GM23338 (cell line): ENCODE results near the gene HRC. TPM values are rescaled to one million over a fixed set of nuclear protein-coding genes. Genes with fewer than 3 reads are reported as not detected.

ENCODE experiments used
- ATAC-seq: fragments of 200-7000 bp; cut with Tn5 transposase; 3 replicates; pipeline ENCODE4 v1.9.1; 2020
- DNase-seq: peaks from one replicate; pipeline ENCODE4 v3.0.0-alpha.2; 2015; ENCODE audit warnings: low spot score
- H2AFZ ChIP-seq: fragments of 200-600 bp; sonication (generic); 2 replicates; pipeline ENCODE4 v1.8.0; 2016; ENCODE audit warnings: antibody characterized with exemption, mild to moderate bottlenecking, moderate library complexity
- H3F3A ChIP-seq: fragments of 200-600 bp; sonication (generic); replicated peaks from 2 replicates; pipeline ENCODE4 v1.8.0; 2017; ENCODE audit warnings: antibody characterized with exemption, mixed run types, low read depth
- H3K27ac ChIP-seq: fragments of 200-600 bp; sonication (generic); 2 replicates; pipeline ENCODE4 v1.6.1; 2016; ENCODE audit warnings: low read depth
- H3K27me3 ChIP-seq: fragments of 200-600 bp; sonication (generic); 2 replicates; pipeline ENCODE4 v1.8.0; 2016; ENCODE audit warnings: mild to moderate bottlenecking, mixed run types, moderate library complexity; ENCODE audit not compliant: insufficient read depth
- H3K36me3 ChIP-seq: fragments of 200-600 bp; sonication (generic); 2 replicates; pipeline ENCODE4 v1.8.0; 2016; ENCODE audit warnings: mild to moderate bottlenecking; ENCODE audit not compliant: insufficient read depth
- H3K4me1 ChIP-seq: fragments of 200-600 bp; sonication (generic); 2 replicates; pipeline ENCODE4 v1.8.0; 2016; ENCODE audit warnings: mild to moderate bottlenecking, moderate library complexity; ENCODE audit not compliant: insufficient read depth
- H3K4me2 ChIP-seq: fragments of 200-600 bp; sonication (generic); 2 replicates; pipeline ENCODE4 v1.7.1; 2017; ENCODE audit warnings: mixed run types
- H3K4me3 ChIP-seq: fragments of 200-600 bp; sonication (generic); 2 replicates; pipeline ENCODE4 v1.6.1; 2016; ENCODE audit warnings: mixed run types
- H3K79me2 ChIP-seq: fragments of 200-600 bp; sonication (generic); replicated peaks from 2 replicates; pipeline ENCODE4 v1.8.0; 2017; ENCODE audit warnings: mild to moderate bottlenecking; ENCODE audit not compliant: insufficient read depth
- H3K9me2 ChIP-seq: fragments of 200-600 bp; sonication (generic); 2 replicates; pipeline ENCODE4 v1.8.0; 2017; ENCODE audit not compliant: insufficient read depth
- H4K20me1 ChIP-seq: fragments of 200-600 bp; sonication (generic); replicated peaks from 2 replicates; pipeline ENCODE4 v1.8.0; 2017; ENCODE audit warnings: mild to moderate bottlenecking; ENCODE audit not compliant: insufficient read depth
- H3K27ac Mint-ChIP-seq: 2 replicates; pipeline ENCODE4 v1.8.0; 2020; ENCODE audit warnings: inconsistent platforms, mild to moderate bottlenecking, moderate library complexity, mixed read lengths
- H3K27me3 Mint-ChIP-seq: 3 replicates; pipeline ENCODE4 v1.8.0; 2022; ENCODE audit warnings: low read depth, mild to moderate bottlenecking, moderate library complexity, mixed read lengths, inconsistent platforms; ENCODE audit not compliant: insufficient read depth, poor library complexity
- H3K36me3 Mint-ChIP-seq: 3 replicates; pipeline ENCODE4 v1.8.0; 2021; ENCODE audit warnings: low read depth, mild to moderate bottlenecking, inconsistent platforms, moderate library complexity, mixed read lengths
- H3K4me1 Mint-ChIP-seq: 3 replicates; pipeline ENCODE4 v1.8.0; 2020; ENCODE audit warnings: mild to moderate bottlenecking, inconsistent platforms, mixed read lengths
- H3K4me3 Mint-ChIP-seq: 3 replicates; pipeline ENCODE4 v1.8.0; 2021; ENCODE audit warnings: moderate library complexity, mild to moderate bottlenecking, inconsistent platforms, mixed read lengths
- H3K9me3 Mint-ChIP-seq: 3 replicates; pipeline ENCODE4 v1.8.0; 2020; ENCODE audit warnings: moderate library complexity, mild to moderate bottlenecking, inconsistent platforms, mixed read lengths
- CREB1 ChIP-seq: fragments of 250-450 bp; sonication (Bioruptor Pico); IDR thresholded peaks from 2 replicates; pipeline ENCODE4 v1.5.0; 2020; ENCODE audit warnings: low read depth, mild to moderate bottlenecking, moderate library complexity
- CTCF ChIP-seq, 2 experiments: fragments of 200-600 bp in 1 of 2; sonication (generic) in 1 of 2; conservative IDR thresholded peaks; 2 replicates each; pipeline versions ENCODE4 v1.5.1 to v1.6.1; 2016 to 2017; ENCODE audit warnings: antibody characterized with exemption in 2 of 2, low read depth in 2 of 2, mild to moderate bottlenecking in 2 of 2, moderate library complexity in 1 of 2
- ETS1 ChIP-seq: IDR thresholded peaks from 2 replicates; pipeline ENCODE4 v1.6.1; 2016; ENCODE audit warnings: antibody characterized with exemption
- EZH2 ChIP-seq: fragments of 200-600 bp; sonication (generic); IDR thresholded peaks from one replicate; pipeline ENCODE4 v1.8.0; 2017; ENCODE audit warnings: antibody characterized with exemption, mild to moderate bottlenecking, low read depth; ENCODE audit not compliant: unreplicated experiment
- EZH2phosphoT487 ChIP-seq: fragments of 200-600 bp; sonication (generic); IDR thresholded peaks from one replicate; pipeline ENCODE4 v1.8.1; 2018; ENCODE audit warnings: antibody characterized with exemption; ENCODE audit not compliant: unreplicated experiment
- NANOG ChIP-seq: IDR thresholded peaks from 2 replicates; pipeline ENCODE4 v1.6.1; 2016; ENCODE audit warnings: antibody characterized with exemption, borderline replicate concordance
- POLR2AphosphoS5 ChIP-seq: IDR thresholded peaks from 2 replicates; pipeline ENCODE4 v1.6.1; 2016; ENCODE audit warnings: antibody characterized with exemption, low read depth
- STAT1 ChIP-seq: IDR thresholded peaks from one replicate; pipeline ENCODE4 v1.6.1; 2016; ENCODE audit warnings: antibody characterized with exemption; ENCODE audit not compliant: unreplicated experiment
- ZNF114 ChIP-seq: fragments of 250-450 bp; sonication (Bioruptor Pico); IDR thresholded peaks from 2 replicates; pipeline ENCODE4 v1.5.0; 2020; ENCODE audit warnings: mild to moderate bottlenecking, moderate library complexity
- ZNF331 ChIP-seq: fragments of 250-450 bp; sonication (Bioruptor Pico); IDR thresholded peaks from 2 replicates; pipeline ENCODE4 v1.5.0; 2020; ENCODE audit warnings: low read depth, mild to moderate bottlenecking, moderate library complexity
- polyA plus RNA-seq: library from polyadenylated mRNA; unstranded; fragments of >200 nt; fragmentation: Nextera tagmentation; extraction: Ambion mirVana; gene quantifications from 2 replicates; pipeline ENCODE4 v1.2.1, GENCODE V29; 2016
- total RNA-seq: library from RNA; depleted of rRNA; stranded (reverse); fragments of >200 nt; shearing (Covaris generic); gene quantifications from 2 replicates; pipeline ENCODE4 v1.2.3, GENCODE V29; 2014
- TF ChIP-seq, protein P1 (sequence below): IDR thresholded peaks from one replicate; pipeline ENCODE4 v1.6.1; 2018; ENCODE audit warnings: antibody characterized with exemption; ENCODE audit not compliant: unreplicated experiment

Gene HRC
- total and polyA plus RNA-seq, 2 experiments from 2014 or later = 1.4 to 2.0 TPM

GRCh38 chr19:49106648-49107135, 48.5 kb downstream of the HRC start:
- no peak overlapping the region for H3K4me2 ChIP-seq
- DNase-seq (peak; percentile 81), ATAC-seq (peak; percentile 81)
- Mint-ChIP-seq H3K36me3 (peaks cover 69% of the 10 kb centered on the region), H3K4me1 (peaks cover 18% of the 10 kb centered on the region), H3K9me3 (no peaks in the 10 kb centered on the region; the same call in 1 of the 3 replicates), H3K27me3 (peaks cover 20% of the 10 kb centered on the region), H3K27ac (peak overlapping the region; percentile 90), H3K4me3 (peak overlapping the region; percentile 11; the same call in 1 of the 3 replicates)
- H2AFZ ChIP-seq = no peak overlapping the region
- H3K79me2 ChIP-seq = no peaks in the 10 kb centered on the region
- TF ChIP-seq ZNF331 (CRISPR knock-in tag) (no peak), CTCF (conservative IDR thresholded peaks at IDR 0.05; ENCODE audit: low read depth in 2 of 2) (peak; percentile 90 to 92)
- 0 out of 2 replicates have a peak, but pooled peaks cover 10% of the 10 kb centered on the region for H3K36me3 ChIP-seq
- peaks cover 39% of the 10 kb centered on the region for H3F3A ChIP-seq
- no peaks in the 10 kb centered on the region; the same call in 1 of the 2 replicates for H3K4me1 ChIP-seq
- no peaks in the 10 kb centered on the region for H3K27me3 ChIP-seq
- H3K27ac ChIP-seq = peak overlapping the region; percentile 32; the same call in 1 of the 2 replicates
- peaks cover 30% of the 10 kb centered on the region; the same call in 1 of the 2 replicates for H4K20me1 ChIP-seq
- no peak overlapping the region for H3K4me3 ChIP-seq
- H3K9me2 ChIP-seq = no peaks in the 10 kb centered on the region

GRCh38 chr19:49104229-49104864, 50.8 kb downstream of the HRC start:
- H3K9me2 ChIP-seq = no peaks in the 10 kb centered on the region
- DNase-seq (no peak), ATAC-seq (no peak)
- Mint-ChIP-seq H3K36me3 (peaks cover 87% of the 10 kb centered on the region), H3K9me3 (no peaks in the 10 kb centered on the region; the same call in 1 of the 3 replicates), H3K4me3 (no peak overlapping the region), H3K27ac (0 out of 2 replicates have a peak overlapping the region, but pooled peaks have one; percentile 81), H3K4me1 (peaks cover 28% of the 10 kb centered on the region), H3K27me3 (peaks cover 24% of the 10 kb centered on the region)
- H3F3A ChIP-seq = peaks cover 37% of the 10 kb centered on the region
- H3K27ac ChIP-seq = no peak overlapping the region
- peaks cover 4% of the 10 kb centered on the region for H3K79me2 ChIP-seq
- H3K36me3 ChIP-seq = peaks cover 25% of the 10 kb centered on the region; the same call in 1 of the 2 replicates
- no peaks in the 10 kb centered on the region; the same call in 1 of the 2 replicates for H3K4me1 ChIP-seq
- no peak overlapping the region for H2AFZ ChIP-seq
- no peaks in the 10 kb centered on the region for H3K27me3 ChIP-seq
- no peak overlapping the region for H3K4me2 ChIP-seq
- H3K4me3 ChIP-seq = no peak overlapping the region
- peaks cover 28% of the 10 kb centered on the region for H4K20me1 ChIP-seq
- TF ChIP-seq EZH2 (no peak), NANOG (no peak), ZNF114 (CRISPR knock-in tag) (no peak), CTCF (conservative IDR thresholded peaks at IDR 0.05; ENCODE audit: low read depth in 2 of 2) (no peak), STAT1 (no peak), ZNF331 (CRISPR knock-in tag) (no peak), ETS1 (no peak), EZH2phosphoT487 (no peak), CREB1 (CRISPR knock-in tag) (no peak), POLR2AphosphoS5 (no peak)
- TF ChIP-seq, protein P1, sequence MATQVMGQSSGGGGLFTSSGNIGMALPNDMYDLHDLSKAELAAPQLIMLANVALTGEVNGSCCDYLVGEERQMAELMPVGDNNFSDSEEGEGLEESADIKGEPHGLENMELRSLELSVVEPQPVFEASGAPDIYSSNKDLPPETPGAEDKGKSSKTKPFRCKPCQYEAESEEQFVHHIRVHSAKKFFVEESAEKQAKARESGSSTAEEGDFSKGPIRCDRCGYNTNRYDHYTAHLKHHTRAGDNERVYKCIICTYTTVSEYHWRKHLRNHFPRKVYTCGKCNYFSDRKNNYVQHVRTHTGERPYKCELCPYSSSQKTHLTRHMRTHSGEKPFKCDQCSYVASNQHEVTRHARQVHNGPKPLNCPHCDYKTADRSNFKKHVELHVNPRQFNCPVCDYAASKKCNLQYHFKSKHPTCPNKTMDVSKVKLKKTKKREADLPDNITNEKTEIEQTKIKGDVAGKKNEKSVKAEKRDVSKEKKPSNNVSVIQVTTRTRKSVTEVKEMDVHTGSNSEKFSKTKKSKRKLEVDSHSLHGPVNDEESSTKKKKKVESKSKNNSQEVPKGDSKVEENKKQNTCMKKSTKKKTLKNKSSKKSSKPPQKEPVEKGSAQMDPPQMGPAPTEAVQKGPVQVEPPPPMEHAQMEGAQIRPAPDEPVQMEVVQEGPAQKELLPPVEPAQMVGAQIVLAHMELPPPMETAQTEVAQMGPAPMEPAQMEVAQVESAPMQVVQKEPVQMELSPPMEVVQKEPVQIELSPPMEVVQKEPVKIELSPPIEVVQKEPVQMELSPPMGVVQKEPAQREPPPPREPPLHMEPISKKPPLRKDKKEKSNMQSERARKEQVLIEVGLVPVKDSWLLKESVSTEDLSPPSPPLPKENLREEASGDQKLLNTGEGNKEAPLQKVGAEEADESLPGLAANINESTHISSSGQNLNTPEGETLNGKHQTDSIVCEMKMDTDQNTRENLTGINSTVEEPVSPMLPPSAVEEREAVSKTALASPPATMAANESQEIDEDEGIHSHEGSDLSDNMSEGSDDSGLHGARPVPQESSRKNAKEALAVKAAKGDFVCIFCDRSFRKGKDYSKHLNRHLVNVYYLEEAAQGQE = no peak
